B cell (primary cell): ENCODE measurements around the gene SIPA1L3. TPM values are rescaled to one million over a fixed set of nuclear protein-coding genes. Genes with fewer than 3 reads are reported as not detected.

Source experiments
- ATAC-seq: fragments of 200-7000 bp; cut with Tn5 transposase; one replicate; pipeline ENCODE4 v1.10.0; 2021; ENCODE audit warnings: low read depth, mild to moderate bottlenecking, moderate number of reproducible peaks, moderate library complexity
- CTCF ChIA-PET: fragments of 350-600 bp; sonication (Branson Sonifier 250); formaldehyde crosslinking; loops from one replicate; lab custom pipeline; 2021; ENCODE audit warnings: antibody characterized with exemption, inconsistent platforms; lab: Charles Lee
- POLR2A ChIA-PET: fragments of 350-600 bp; sonication (Branson Sonifier 250); formaldehyde crosslinking; loops from one replicate; lab custom pipeline; 2021; ENCODE audit warnings: antibody characterized with exemption; lab: Charles Lee
- DNase-seq: peaks from one replicate; pipeline ENCODE4 v3.0.0; 2013
- H2AFZ ChIP-seq: 2 replicates; pipeline ENCODE4 v1.6.1; 2012; ENCODE audit warnings: mild to moderate bottlenecking, low read depth, low read length; ENCODE audit not compliant: insufficient read depth, poor library complexity, severe bottlenecking
- H3K27ac ChIP-seq, 2 donors: 1 replicate in 1 of 2; 2 replicates in 1 of 2; pipeline ENCODE4 v1.5.1; 2012 to 2013; ENCODE audit warnings: low read length in 2 of 2, mild to moderate bottlenecking in 2 of 2, moderate library complexity in 1 of 2
- H3K27me3 ChIP-seq, 4 experiments: fragments of 200-600 bp in 1 of 4; sonication (generic) in 1 of 4; replicated peaks in 1 of 4; 1 replicate in 2 of 4; 2 replicates in 2 of 4; pipeline versions ENCODE4 v1.6.1 to v1.7.0; 2013 to 2016; ENCODE audit warnings: low read length in 3 of 4, mild to moderate bottlenecking in 2 of 4, mixed read lengths in 1 of 4, moderate library complexity in 1 of 4; ENCODE audit not compliant: insufficient read depth in 4 of 4, control insufficient read depth in 3 of 4; ENCODE audit errors: control extremely low read depth in 1 of 4
- H3K36me3 ChIP-seq, 2 experiments: replicated peaks in 1 of 2; 1 replicate in 1 of 2; 2 replicates in 1 of 2; pipeline versions ENCODE4 v1.6.1 to v1.7.1; 2013; ENCODE audit warnings: low read length in 1 of 2; ENCODE audit not compliant: insufficient read depth in 2 of 2, control insufficient read depth in 1 of 2; ENCODE audit errors: control extremely low read depth in 1 of 2, extremely low read depth in 1 of 2
- H3K4me1 ChIP-seq, 2 donors: fragments of 200-600 bp in 1 of 2; sonication (generic) in 1 of 2; 1 replicate in 1 of 2; 2 replicates in 1 of 2; pipeline versions ENCODE4 v1.5.1 to v1.6.1; 2013 to 2017; ENCODE audit warnings: low read length in 2 of 2; ENCODE audit not compliant: control insufficient read depth in 2 of 2, insufficient read depth in 2 of 2
- H3K4me2 ChIP-seq: replicated peaks from 2 replicates; pipeline ENCODE3; 2012; ENCODE audit warnings: mild to moderate bottlenecking, low read depth, low read length; ENCODE audit not compliant: poor library complexity, severe bottlenecking
- H3K4me3 ChIP-seq, 5 experiments: fragments of 200-600 bp in 1 of 5; sonication (generic) in 1 of 5; 1 replicate in 3 of 5; 2 replicates in 2 of 5; pipeline versions ENCODE4 v1.5.1 to v1.7.0; 2011 to 2016; ENCODE audit warnings: low read length in 4 of 5, mild to moderate bottlenecking in 4 of 5, low read depth in 2 of 5, control low read depth in 1 of 5, moderate library complexity in 1 of 5; ENCODE audit not compliant: insufficient read depth in 1 of 5; ENCODE audit errors: control extremely low read depth in 1 of 5, extremely low read depth in 1 of 5
- H3K79me2 ChIP-seq: fragments of 200-600 bp; sonication (generic); one replicate; pipeline ENCODE4 v1.6.0; 2016; ENCODE audit warnings: low read length; ENCODE audit not compliant: control insufficient read depth, insufficient read depth
- H3K9ac ChIP-seq: fragments of 200-600 bp; sonication (generic); 2 replicates; pipeline ENCODE4 v1.6.1; 2017; ENCODE audit warnings: mild to moderate bottlenecking, low read length, moderate library complexity
- H3K9me3 ChIP-seq, 3 donors: one replicate each; pipeline versions ENCODE4 v1.6.1 to v1.7.1; 2013; ENCODE audit warnings: low read length in 2 of 3; ENCODE audit not compliant: control insufficient read depth in 2 of 3, insufficient read depth in 1 of 3; ENCODE audit errors: control extremely low read depth in 1 of 3
- H4K20me1 ChIP-seq: 2 replicates; pipeline ENCODE4 v1.6.0; 2012; ENCODE audit warnings: mild to moderate bottlenecking, low read length; ENCODE audit not compliant: insufficient read depth, control insufficient read depth, poor library complexity, severe bottlenecking
- H3K27ac Mint-ChIP-seq: one replicate; pipeline ENCODE4 v1.8.0; 2021; ENCODE audit warnings: mixed read lengths
- H3K27me3 Mint-ChIP-seq: one replicate; pipeline ENCODE4 v1.8.0; 2021; ENCODE audit warnings: mixed read lengths
- H3K4me1 Mint-ChIP-seq: one replicate; pipeline ENCODE4 v1.8.0; 2021; ENCODE audit warnings: mixed read lengths
- H3K4me3 Mint-ChIP-seq: one replicate; pipeline ENCODE4 v1.8.0; 2021; ENCODE audit warnings: mixed read lengths
- H3K9me3 Mint-ChIP-seq: one replicate; pipeline ENCODE4 v1.8.0; 2022; ENCODE audit warnings: mixed read lengths; ENCODE audit not compliant: insufficient read depth
- CTCF ChIP-seq: fragments of 200-600 bp; IDR thresholded peaks from one replicate; pipeline ENCODE4 v1.8.0; 2022; ENCODE audit warnings: antibody characterized with exemption, mild to moderate bottlenecking
- EZH2 ChIP-seq: IDR thresholded peaks from 2 replicates; pipeline ENCODE4 v1.6.1; 2012; ENCODE audit warnings: borderline replicate concordance, low read depth, mild to moderate bottlenecking, moderate library complexity, low read length; ENCODE audit not compliant: insufficient read depth, poor library complexity, severe bottlenecking
- WGBS: methylation state at CpG from one replicate; pipeline ENCODE4 v1.1.5; 2013; ENCODE audit warnings: missing lambda C conversion rate; ENCODE audit not compliant: insufficient coverage; 5-methylcytosine and 5-hydroxymethylcytosine counted together
- intact Hi-C: fragments of 100-400 bp; cut with micrococcal nuclease; formaldehyde crosslinking; loops from one replicate; pipeline ENCODE4 v1.10.0; 2022
- polyA plus RNA-seq: library from polyadenylated mRNA; depleted of rRNA; stranded (reverse); fragments of >200 nt; gene quantifications from 2 replicates; pipeline ENCODE4 v1.2.3, GENCODE V29; 2012
- total RNA-seq, 2 donors: library from RNA; stranded (reverse); fragments of 120-200 nt in 1 of 2; gene quantifications; 1 replicate in 1 of 2; 2 replicates in 1 of 2; pipeline versions ENCODE4 v1.2.3 to v1.2.4, GENCODE V29; 2013 to 2022

The SIPA1L3 gene
- total and polyA plus RNA-seq, 2 donors (not counting 1 experiment from before 2014, with no cell fraction given) = 48.3 to 295 TPM

DNA sequence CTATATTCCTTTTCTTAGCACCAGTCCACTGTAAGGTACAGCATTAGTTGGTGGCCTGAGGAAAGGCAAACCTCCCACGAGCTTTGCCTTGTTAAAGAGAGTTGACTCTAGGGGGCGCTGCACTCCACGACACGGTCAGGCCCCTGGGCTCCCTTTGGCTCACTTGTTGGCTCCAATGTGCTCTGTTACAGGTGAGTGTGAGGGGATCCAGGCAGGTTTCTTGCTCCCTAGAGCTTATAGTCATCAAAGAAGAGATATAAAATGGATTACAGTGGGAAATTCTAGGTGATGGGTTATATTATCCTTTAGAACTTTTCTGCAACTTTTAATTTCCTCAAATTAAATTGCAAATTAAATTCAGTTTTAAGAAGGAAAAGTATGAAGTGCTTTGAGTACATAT is 4.3 kb upstream of the SIPA1L3 start:
- no peaks in the 10 kb centered on the region for H3K9me3 Mint-ChIP-seq
- no peaks in the 10 kb centered on the region for H3K27me3 ChIP-seq
- H4K20me1 ChIP-seq = peaks cover 4% of the 10 kb centered on the region
- intact Hi-C loops = loop anchor here (1.0 to 10.0 kb wide), 6 partner anchors 131 to 712 kb away; partner anchors contain the start of genes DPF1, EIF3K and MAP4K1
- ATAC-seq = peak; percentile 12
- H3K27me3 Mint-ChIP-seq = no peaks in the 10 kb centered on the region
- no peaks in the 10 kb centered on the region for H3K36me3 ChIP-seq
- no peak overlapping the region for H3K4me2 ChIP-seq
- CTCF ChIA-PET = interaction anchor here (0.6 to 9.9 kb wide), 76 partner anchors 9 to 500 kb away, joined by 3 to 186 read pairs (median 6); partner anchors contain the start of genes CATSPERG, FAM98C, PPP1R14A and PSMD8
- TF ChIP-seq CTCF = peak; percentile 97
- TF ChIP-seq EZH2 = no peak
- no peak overlapping the region for H2AFZ ChIP-seq
- H3K27ac ChIP-seq = no peak overlapping the region
- WGBS = 0% methylated on average over 4 of the region's 4 CpGs
- no peak overlapping the region for H3K4me3 Mint-ChIP-seq
- no peak overlapping the region for H3K9ac ChIP-seq
- H3K4me1 ChIP-seq = peaks cover 18 to 30% of the 10 kb centered on the region in 2 donors
- H3K9me3 ChIP-seq = no peaks in the 10 kb centered on the region
- H3K79me2 ChIP-seq = peaks cover 8% of the 10 kb centered on the region
- DNase-seq = peak; percentile 88
- H3K27ac Mint-ChIP-seq = peak overlapping the region; percentile 84
- no peak overlapping the region for H3K4me3 ChIP-seq
- POLR2A ChIA-PET = interaction anchor here (0.5 to 2.7 kb wide), 10 partner anchors 8 to 431 kb away, joined by 3 to 12 read pairs (median 4); no protein-coding TSS in a partner anchor
- peaks cover 29% of the 10 kb centered on the region for H3K4me1 Mint-ChIP-seq

DNA sequence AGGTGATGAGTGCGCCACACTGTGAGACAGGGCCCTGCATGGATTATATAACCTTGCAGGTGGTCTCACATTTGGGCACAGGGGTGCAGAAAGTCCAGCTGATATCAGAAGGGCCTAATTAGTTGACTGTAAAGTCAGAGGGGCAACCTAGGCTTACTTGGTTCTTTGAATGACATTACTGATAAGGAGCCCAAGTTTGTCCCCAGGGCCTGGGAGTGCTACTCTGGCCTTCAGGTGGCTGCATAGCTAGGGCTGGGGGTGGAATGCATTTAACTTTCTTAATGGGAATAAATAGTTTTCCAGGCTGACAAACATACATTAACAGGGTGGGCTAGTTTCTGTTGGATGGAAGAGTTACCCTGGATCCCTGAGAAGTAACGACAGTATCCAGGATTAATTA is 3.9 kb upstream of the SIPA1L3 start:
- no peak for DNase-seq
- Histone ChIP-seq H3K79me2 (peaks cover 12% of the 10 kb centered on the region), H3K36me3 (no peaks in the 10 kb centered on the region), H3K4me2 (no peak overlapping the region), H2AFZ (no peak overlapping the region), H3K9ac (no peak overlapping the region), H4K20me1 (peaks cover 4% of the 10 kb centered on the region), H3K4me3 (no peak overlapping the region), H3K9me3 (no peaks in the 10 kb centered on the region), H3K4me1 (peaks cover 22 to 33% of the 10 kb centered on the region in 2 donors), H3K27me3 (no peaks in the 10 kb centered on the region), H3K27ac (no peak overlapping the region)
- Mint-ChIP-seq H3K4me3 (no peak overlapping the region), H3K27me3 (no peaks in the 10 kb centered on the region), H3K9me3 (no peaks in the 10 kb centered on the region), H3K4me1 (peaks cover 30% of the 10 kb centered on the region), H3K27ac (peak overlapping the region; percentile 84)
- no peak for ATAC-seq
- ChIA-PET CTCF (interaction anchor here (0.7 to 9.9 kb wide), 59 partner anchors 9 to 500 kb away, joined by 3 to 186 read pairs (median 8); partner anchors contain the start of genes CATSPERG, FAM98C, PPP1R14A and PSMD8), POLR2A (interaction anchor here (0.8 to 2.7 kb wide), 6 partner anchors 8 to 146 kb away, joined by 3 to 12 read pairs (median 8); no protein-coding TSS in a partner anchor)
- 93% methylated on average over 1 of the region's 2 CpGs for whole genome bisulfite sequencing
- TF ChIP-seq EZH2 (no peak), CTCF (no peak)
- intact Hi-C loops = loop anchor here (10.0 kb wide), 2 partner anchors 322 to 712 kb away; partner anchors contain the start of genes DPF1, EIF3K and MAP4K1
